ENCODE data around the gene CD276.

CD276 gene

GRCh38 chr15:73749533-73749932, 65.3 kb downstream of the CD276 start:
- no peaks in the 10 kb centered on the region for H3K9me3 ChIP-seq (ENCODE audit: control insufficient read depth, low read length)
- H3K4me1 ChIP-seq, result no peaks in the 10 kb centered on the region
- no peak overlapping the region for H3K4me2 ChIP-seq (ENCODE audit: low read length)
- no peaks in the 10 kb centered on the region for H3K36me3 ChIP-seq (ENCODE audit: control insufficient read depth, insufficient read depth, low read length)
- no peak overlapping the region for H3K9ac ChIP-seq
- H3K79me2 ChIP-seq, result no peaks in the 10 kb centered on the region
- TF ChIP-seq, protein P1, sequence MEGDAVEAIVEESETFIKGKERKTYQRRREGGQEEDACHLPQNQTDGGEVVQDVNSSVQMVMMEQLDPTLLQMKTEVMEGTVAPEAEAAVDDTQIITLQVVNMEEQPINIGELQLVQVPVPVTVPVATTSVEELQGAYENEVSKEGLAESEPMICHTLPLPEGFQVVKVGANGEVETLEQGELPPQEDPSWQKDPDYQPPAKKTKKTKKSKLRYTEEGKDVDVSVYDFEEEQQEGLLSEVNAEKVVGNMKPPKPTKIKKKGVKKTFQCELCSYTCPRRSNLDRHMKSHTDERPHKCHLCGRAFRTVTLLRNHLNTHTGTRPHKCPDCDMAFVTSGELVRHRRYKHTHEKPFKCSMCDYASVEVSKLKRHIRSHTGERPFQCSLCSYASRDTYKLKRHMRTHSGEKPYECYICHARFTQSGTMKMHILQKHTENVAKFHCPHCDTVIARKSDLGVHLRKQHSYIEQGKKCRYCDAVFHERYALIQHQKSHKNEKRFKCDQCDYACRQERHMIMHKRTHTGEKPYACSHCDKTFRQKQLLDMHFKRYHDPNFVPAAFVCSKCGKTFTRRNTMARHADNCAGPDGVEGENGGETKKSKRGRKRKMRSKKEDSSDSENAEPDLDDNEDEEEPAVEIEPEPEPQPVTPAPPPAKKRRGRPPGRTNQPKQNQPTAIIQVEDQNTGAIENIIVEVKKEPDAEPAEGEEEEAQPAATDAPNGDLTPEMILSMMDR (IDR thresholded peaks at IDR 0.05), result no peak
- no peaks in the 10 kb centered on the region for H3K27me3 ChIP-seq (ENCODE audit: control insufficient read depth, insufficient read depth, low read length)
- no peak overlapping the region for H2AFZ ChIP-seq
- H3K27ac ChIP-seq, result no peak overlapping the region
- no peak overlapping the region for H3K4me3 ChIP-seq (ENCODE audit: low read depth, low read length)

GRCh38 chr15:73749971-73750370, 65.8 kb downstream of the CD276 start:
- no peak overlapping the region for H3K27ac ChIP-seq
- TF ChIP-seq, protein P1 (IDR thresholded peaks at IDR 0.05), result no peak
- no peak overlapping the region for H3K4me3 ChIP-seq (ENCODE audit: low read depth, low read length)
- no peaks in the 10 kb centered on the region for H3K79me2 ChIP-seq
- H3K27me3 ChIP-seq (ENCODE audit: control insufficient read depth, insufficient read depth, low read length), result no peaks in the 10 kb centered on the region
- no peak overlapping the region for H3K9ac ChIP-seq
- H3K4me1 ChIP-seq, result no peaks in the 10 kb centered on the region
- no peak overlapping the region for H2AFZ ChIP-seq
- H3K4me2 ChIP-seq (ENCODE audit: low read length), result no peak overlapping the region
- H3K9me3 ChIP-seq (ENCODE audit: control insufficient read depth, low read length), result no peaks in the 10 kb centered on the region
- H3K36me3 ChIP-seq (ENCODE audit: control insufficient read depth, insufficient read depth, low read length), result no peaks in the 10 kb centered on the region

GRCh38 chr15:73750438-73750837, 66.3 kb downstream of the CD276 start:
- Histone ChIP-seq H3K27ac (no peak overlapping the region), H3K36me3 (ENCODE audit: control insufficient read depth, insufficient read depth, low read length) (no peaks in the 10 kb centered on the region), H3K4me1 (no peaks in the 10 kb centered on the region), H3K4me2 (ENCODE audit: low read length) (no peak overlapping the region), H3K27me3 (ENCODE audit: control insufficient read depth, insufficient read depth, low read length) (no peaks in the 10 kb centered on the region), H3K9ac (no peak overlapping the region), H3K9me3 (ENCODE audit: control insufficient read depth, low read length) (no peaks in the 10 kb centered on the region), H2AFZ (no peak overlapping the region), H3K79me2 (no peaks in the 10 kb centered on the region), H3K4me3 (ENCODE audit: low read depth, low read length) (no peak overlapping the region)
- TF ChIP-seq, protein P1 (IDR thresholded peaks at IDR 0.05), result no peak

GRCh38 chr15:73750951-73751350, 66.8 kb downstream of the CD276 start:
- H3K36me3 ChIP-seq (ENCODE audit: control insufficient read depth, insufficient read depth, low read length), result no peaks in the 10 kb centered on the region
- TF ChIP-seq, protein P1 (IDR thresholded peaks at IDR 0.05), result no peak
- H3K79me2 ChIP-seq, result no peaks in the 10 kb centered on the region
- no peak overlapping the region for H2AFZ ChIP-seq
- no peaks in the 10 kb centered on the region for H3K9me3 ChIP-seq (ENCODE audit: control insufficient read depth, low read length)
- no peaks in the 10 kb centered on the region for H3K27me3 ChIP-seq (ENCODE audit: control insufficient read depth, insufficient read depth, low read length)
- no peak overlapping the region for H3K4me3 ChIP-seq (ENCODE audit: low read depth, low read length)
- no peak overlapping the region for H3K4me2 ChIP-seq (ENCODE audit: low read length)
- no peak overlapping the region for H3K27ac ChIP-seq
- H3K9ac ChIP-seq, result no peak overlapping the region
- H3K4me1 ChIP-seq, result no peaks in the 10 kb centered on the region

GRCh38 chr15:73751511-73751898, 67.3 kb downstream of the CD276 start:
- no peak overlapping the region for H2AFZ ChIP-seq
- H3K9ac ChIP-seq, result no peak overlapping the region
- TF ChIP-seq, protein P1 (IDR thresholded peaks at IDR 0.05), result no peak
- H3K27ac ChIP-seq, result no peak overlapping the region
- H3K79me2 ChIP-seq, result no peaks in the 10 kb centered on the region
- no peaks in the 10 kb centered on the region for H3K27me3 ChIP-seq (ENCODE audit: control insufficient read depth, insufficient read depth, low read length)
- no peaks in the 10 kb centered on the region for H3K36me3 ChIP-seq (ENCODE audit: control insufficient read depth, insufficient read depth, low read length)
- H3K4me2 ChIP-seq (ENCODE audit: low read length), result no peak overlapping the region
- no peak overlapping the region for H3K4me3 ChIP-seq (ENCODE audit: low read depth, low read length)
- no peaks in the 10 kb centered on the region for H3K9me3 ChIP-seq (ENCODE audit: control insufficient read depth, low read length)
- H3K4me1 ChIP-seq, result no peaks in the 10 kb centered on the region

All from parathyroid adenoma (tissue), 2 donors.